Measurements from ENCODE around the gene WDR33.

Gene WDR33

DNA sequence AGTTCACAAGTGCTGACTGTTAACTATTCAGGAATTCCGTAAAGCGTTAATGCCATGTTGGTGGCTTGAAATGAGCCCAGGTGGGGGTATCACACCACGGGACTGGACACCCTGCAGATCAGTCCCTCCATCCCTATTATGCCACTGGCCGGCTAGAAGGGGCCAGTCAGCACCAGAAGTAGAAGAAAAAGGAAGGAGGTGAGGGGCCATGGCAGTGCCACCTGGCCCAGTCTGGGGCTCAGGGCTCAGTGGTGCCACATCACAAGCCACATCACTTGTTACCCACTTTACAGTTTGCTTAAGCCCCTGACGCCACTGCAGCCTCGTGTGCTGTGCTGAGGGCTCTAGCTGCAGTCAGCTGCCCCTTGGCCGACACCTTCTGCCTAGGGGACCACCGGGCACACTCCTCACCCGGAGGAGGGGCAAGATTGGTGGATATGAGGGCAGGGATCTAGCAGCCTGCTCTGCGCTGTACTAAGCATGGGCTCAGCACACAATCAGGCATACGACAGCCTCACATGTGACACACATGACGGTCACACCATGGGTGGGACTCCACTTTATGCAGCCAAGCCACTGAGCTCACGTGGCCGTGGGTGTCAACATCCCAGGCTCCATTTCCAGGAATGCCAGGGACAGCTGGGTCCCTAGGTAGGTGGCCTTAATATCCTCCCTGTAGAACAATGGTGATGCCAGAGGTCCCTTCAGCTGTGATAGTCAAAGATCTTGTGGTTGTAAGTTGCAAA is 139.2 kb downstream of the WDR33 start:
- no peak for DNase-seq (ENCODE audit: low read depth)

DNA sequence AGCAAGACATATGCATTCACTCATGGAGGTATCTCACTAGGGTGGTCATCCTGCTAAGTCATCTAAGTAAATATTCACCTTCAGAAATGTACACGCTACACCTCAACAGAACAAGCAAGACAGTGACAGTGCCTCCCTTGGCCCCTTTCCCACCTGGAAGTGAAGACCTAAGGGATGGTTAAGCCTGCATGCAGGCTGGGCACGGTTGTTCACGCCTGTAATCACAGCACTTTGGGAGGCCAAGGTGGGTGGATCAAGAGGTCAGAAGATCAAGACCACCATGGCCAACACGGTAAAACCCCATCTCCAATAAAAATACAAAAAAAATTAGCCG is 140.0 kb downstream of the WDR33 start:
- DNase-seq (ENCODE audit: low read depth) = no peak

DNA sequence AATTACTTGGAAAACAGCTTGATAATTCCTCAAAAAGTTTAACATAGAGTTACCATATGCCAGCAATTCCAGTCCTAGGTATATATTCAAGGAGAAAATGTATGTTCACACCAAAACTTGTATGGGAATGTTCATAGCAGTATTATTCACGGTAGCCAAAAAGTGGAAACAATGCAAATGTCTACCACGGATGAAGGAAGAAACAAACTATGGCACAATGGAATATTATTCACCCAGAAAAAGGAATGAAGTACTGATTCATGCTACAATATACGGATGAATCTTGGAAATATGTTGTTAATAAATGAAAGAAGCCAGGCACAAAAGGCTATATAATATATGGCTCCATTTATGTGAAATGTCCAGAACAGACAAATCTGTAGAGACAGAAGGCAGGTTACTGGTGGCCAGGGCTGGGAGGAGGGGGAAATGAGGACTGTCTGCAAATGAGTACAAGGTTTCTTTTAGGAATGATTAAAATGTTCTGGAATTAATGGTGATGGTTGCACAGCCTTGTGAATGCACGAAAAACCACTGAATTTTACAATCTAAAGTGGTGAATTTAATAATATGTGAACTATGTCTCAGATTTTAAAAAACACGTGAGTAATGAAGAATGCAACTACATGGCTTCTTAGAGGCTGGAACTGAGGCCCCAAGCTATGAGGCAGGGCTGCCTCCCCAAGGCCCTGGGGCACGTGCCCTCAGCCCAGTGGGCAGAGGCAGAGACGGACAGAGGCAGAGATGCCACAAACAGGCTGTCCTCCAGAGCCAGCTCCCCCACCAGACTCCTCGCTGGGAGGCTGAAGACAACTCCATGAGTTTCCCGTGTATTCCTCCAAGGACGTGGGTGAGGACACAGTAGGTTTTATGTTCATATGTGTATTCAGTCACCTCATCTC is 140.7 kb downstream of the WDR33 start:
- no peak for DNase-seq (ENCODE audit: low read depth)

DNA sequence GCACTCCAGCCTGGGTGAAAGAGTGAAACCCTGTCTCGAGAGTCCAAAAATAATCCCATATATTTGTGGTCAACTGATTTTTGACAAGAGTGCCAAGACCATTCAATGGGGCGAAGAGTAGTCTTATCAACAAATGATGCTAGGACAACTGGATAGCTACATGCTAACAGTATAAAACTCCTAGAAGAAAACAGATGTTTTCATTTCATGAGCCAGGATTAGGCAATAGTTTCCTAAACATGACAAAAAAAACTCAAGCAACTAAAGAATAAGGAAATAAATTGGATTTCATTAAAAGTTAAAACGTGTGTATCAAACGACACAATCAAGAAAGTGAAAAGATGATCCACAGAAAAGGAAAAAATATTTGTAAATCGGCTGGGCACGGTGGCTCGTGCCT is 141.9 kb downstream of the WDR33 start:
- no peak for DNase-seq (ENCODE audit: low read depth)

DNA sequence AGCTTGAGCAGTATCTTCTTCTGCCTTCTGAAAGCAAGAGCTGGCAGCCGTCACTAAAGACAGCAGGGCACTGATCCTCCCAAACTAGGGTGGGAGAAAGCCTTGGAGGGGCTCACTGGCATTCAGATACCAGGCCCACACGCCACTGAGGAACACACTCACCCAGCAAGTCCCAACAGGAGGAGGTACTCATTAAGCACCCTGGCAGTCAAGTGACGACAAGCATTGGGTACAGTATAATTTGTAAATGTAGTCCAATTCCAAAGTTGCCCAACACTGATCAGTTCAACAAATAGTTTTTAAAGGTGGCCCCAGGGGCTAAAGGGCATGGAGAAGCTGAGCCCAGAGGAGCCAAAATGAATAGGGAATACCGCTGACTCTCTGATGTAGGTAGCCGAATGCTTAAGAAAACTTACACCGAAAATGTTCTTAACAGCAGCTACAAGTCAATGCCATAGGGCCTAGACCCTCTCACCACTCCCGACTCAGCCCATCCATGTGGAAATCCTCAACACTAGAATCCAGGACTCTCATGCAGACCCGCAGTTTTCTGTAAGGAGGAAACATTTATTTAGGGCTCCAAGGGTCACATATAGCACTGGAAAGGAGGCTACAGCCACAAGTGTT is 145.6 kb downstream of the WDR33 start:
- no peak for DNase-seq (ENCODE audit: low read depth)

DNA sequence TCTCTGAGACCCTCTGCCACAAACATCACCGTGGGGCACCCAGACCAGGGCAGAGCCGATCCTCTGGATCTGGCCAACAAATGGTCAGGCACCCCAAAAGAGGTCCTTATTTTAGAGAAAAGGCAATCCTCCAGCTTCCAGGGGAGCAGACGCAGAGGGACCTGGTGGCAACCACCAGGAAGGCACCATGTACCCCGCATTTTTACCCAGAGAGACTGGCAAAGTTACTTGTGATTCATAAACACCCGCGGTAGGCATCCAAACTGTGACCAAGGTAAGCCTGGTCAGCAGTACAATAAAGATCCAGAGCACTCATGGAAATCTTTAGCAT is 146.1 kb downstream of the WDR33 start:
- no peak for DNase-seq (ENCODE audit: low read depth)

DNA sequence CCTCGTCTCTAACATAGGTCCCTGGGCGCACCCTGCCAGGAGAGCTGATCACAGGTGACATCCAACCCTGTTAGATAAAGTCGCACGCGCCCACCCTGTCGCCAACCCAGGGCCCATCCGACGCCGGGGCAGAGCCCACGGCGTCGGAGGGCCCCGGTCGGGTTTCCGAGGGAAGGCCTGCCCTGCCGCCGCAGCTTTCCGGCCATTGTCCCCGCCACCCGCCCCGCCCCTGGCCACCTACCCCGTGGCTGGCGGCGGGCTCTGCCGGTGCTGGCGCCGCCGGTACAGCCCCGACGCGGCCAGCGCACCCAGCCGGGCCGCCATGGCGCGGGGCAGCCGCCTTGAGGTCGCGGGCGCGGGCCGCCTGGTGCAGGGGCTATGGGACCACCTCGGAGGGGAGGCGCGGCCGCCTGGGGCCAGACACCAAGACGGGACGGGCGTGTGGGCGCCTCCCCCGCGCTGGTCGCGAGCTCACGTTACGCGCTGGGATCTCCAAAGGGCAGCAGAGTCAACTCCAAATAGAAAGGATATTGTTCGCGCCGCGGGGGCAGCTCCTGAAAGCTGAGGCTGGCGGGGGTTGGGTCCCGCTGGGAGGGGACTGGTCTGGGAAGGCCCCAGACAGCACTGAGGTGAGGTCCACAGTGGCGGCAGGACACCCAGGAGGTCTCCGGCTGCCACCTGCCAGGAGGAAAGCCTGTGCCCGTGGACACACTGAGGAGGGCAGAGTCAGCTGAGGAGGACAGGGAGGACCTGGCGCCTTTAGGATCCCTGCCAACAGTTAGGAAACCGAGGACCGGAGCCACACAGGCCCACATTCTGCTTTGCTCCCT is 146.7 kb downstream of the WDR33 start:
- no peak for DNase-seq (ENCODE audit: low read depth)

DNA sequence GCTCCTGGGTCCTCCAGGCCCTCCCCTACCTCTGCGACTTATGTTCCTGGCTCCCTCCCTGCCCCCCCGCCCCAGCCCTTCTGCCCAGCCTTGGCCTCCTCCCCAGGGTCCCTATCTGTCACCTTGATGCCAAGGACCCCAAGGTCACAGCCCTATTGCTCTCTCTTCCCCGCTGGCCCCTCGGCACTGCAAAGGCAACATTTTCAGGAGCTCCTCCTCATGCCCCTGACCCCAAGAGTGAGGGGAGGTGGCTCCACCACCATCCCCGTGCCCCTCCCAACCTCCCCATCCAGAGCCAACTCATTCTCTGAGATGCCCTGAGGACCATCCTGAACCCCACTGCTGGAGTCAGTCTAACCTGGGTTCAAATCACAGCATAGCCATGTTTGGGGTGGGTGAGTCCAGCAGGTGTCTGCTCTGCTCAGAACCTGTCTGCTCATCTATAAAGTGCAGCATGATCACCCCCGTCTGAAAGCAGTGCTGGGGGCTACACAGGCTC is 147.4 kb downstream of the WDR33 start:
- DNase-seq (ENCODE audit: low read depth) = no peak

DNA sequence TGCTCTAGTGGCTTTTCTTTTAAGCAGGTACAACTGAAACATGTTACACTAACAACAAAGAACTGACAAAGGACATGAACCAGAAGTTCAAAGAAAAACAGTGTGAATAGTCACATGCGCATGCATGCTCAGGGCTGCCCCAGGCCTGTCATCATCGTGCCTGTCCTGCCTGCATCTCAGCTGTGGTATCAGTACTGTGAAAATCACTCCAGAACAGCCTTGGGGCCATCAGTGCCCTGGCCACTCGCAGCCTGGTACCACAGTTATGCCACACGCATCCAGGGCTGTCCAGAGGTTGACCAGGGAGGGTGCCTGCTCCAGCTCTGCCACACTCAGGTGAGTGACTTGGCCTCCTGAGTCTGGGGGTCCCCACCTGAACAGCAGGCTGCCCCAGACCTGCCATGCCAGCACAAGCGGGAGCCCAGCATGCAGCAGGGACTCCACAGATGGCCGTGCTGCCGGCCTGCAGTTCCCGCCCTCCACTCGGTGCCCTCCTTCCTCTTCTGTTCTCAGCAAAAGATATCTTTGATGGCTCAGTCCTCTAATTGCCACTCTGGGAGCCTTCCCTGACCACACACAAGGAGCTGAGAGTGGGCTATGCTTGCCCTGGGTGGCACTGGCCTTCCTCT is 147.9 kb downstream of the WDR33 start:
- no peak for DNase-seq (ENCODE audit: low read depth)

DNA sequence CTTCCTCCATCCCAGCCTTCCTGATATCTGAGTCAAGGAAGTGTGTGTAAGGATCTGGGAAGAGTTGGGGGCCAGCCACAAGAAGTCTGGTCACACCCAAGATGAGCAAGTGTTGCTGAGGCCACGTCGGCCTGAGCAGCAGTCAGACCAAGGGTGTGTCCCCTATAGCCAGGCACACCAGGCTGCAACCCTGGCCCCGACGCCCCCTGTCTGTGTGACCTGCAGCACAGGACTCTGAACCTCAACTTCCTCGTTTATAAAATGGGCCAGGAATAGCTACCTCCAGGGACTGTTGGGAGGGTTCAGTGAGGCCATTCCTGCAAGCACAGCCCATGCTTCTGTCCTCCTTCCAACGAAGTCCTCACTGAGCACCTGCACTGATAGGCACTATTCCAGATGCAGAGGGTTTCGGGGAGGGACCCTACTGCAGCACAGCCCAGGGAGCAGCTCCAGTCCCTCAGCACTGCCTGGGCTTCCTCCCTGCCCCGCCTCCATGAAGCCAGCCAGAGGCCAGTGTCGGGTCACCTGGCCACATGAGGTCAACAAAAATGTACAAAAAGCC is 148.9 kb downstream of the WDR33 start:
- DNase-seq (ENCODE audit: low read depth) = no peak

DNA sequence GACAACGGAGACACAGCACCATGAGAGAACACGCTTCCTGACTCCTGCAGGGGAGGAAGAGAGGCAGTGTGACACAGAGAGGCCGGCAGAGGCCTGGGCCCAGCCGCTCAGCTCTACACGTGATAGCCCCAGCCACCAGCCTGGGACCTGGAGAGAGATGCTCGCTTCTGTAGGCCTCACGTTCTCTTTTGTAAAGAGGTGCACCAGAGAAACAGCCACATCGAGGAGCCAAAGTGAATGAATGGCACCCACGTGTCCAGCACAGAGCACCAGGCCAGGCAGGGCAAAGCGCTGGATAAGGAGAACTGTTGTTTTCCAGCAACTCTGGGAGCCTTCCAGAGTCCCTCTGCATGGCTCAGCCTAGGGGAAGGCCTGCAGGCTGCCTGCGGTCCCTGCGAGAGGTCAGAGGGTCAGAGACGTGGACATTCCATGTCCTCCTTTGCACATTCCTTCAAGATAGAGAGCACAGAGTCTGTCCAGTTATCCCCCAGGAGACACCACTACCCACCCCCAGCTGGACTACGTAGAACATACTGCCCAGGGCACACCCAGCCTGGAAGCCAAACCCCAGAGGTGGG is 149.8 kb downstream of the WDR33 start:
- no peak for DNase-seq (ENCODE audit: low read depth)

DNA sequence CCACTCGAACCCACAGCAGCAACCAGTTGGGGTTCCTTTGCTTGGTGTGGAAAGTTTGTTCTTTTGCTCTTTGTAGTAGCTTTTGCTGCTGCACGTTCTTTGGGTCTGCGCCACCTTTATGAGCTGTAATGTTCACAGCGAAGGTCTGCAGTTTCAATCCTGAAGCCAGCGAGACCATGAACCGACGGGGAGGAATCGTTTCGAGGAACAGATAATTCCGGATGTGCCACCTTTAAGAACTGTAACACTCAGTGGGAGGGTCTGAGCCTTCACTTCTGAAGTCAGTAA is 150.7 kb downstream of the WDR33 start:
- no peak for DNase-seq (ENCODE audit: low read depth)

DNA sequence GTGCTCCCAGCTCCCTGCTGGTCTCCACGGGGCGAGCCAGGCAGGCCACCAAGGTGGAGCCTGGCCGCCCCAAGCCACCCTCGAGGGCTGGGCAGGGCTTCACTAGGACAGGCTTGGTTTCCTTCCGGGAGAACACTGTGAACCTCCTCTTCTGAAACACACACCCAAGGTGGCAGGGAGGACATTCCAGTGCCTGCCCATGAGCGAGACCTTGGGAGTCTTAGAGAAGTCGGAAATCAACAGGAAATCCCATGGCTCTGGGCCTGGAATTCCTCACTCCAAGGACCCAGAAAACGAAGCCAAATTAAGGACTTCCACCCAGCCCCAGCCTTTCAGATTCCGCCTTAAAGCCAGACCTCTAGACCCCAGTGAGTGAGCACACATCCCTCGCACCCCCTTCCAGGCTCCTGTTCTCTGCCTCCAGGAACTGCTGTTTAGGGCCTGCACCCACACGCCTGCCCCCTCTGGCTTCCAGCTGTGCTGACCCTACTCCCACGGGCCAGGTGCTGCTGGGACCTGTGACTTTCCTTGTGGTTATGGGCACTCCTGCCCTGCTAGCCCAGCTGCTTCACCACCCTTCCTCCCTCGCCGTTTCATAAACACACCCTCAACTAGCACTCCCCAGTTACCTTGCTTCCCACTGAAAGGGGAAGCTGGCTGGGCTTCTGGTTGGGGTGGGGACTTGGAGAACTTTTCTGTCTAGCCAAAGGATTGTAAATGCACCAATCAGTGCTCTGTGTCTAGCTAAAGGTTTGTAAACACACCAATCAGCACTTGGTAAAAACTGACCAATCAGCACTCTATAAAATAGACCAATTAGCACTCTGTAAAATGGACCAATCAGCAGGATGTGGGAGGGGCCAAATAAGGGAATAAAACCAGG is 151.3 kb downstream of the WDR33 start:
- no peak for DNase-seq (ENCODE audit: low read depth)

DNA sequence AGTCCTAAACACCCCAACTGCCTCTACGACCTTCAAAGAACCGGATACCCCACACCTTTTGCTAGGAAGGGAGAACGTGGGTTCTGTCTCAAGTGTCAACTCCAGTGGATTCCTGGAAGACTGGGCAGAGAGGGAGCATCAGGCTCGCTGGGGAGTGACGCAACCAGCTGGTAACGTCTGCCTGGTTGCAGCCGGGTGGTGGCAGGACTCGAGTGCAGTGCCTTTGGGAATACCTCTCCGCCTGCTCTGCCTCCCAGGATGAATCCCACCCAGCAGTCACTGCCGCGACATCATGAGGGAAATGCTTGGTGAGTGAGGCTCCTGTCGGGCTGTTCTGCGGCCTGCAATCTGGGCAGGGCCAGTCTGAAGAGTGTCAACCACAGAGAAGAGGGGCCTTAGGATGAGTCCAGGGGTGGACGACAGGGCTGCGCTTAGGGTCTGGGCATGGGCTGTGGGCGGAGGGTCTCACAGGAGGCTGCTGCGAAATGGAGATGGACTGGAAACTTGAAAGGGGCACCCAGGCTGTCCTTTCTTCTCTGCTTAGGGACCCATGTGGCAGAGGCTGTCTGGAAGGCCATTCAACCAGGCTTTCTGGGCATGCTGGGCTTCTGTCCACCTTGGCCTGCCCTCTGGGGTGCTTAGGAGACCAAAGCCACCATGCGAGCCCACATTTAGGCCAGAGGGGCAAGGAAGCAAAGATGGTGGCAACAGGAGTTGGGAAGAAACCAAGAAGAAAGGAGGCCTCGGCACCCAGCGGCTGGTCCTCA is 152.1 kb downstream of the WDR33 start:
- no peak for DNase-seq (ENCODE audit: low read depth)

DNA sequence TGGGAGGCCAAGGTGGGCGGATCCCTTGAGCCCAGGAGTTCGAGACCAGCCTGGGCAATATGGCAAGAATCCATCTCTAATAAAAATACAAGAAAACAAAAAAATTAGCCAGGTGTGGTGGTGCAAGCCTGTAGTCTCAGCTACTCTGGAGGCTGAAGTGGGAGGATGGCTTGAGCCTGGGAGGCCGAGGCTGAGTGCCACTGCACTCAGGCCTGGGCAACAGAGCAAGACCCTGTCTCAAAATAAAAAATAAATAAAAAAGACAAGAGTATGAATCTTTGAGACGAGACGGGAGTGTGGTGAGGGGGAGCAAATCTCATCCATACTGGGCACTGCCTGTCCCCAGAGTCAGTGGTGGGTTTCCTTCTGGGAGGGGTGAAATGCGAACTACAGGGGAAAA is 152.8 kb downstream of the WDR33 start:
- DNase-seq (ENCODE audit: low read depth) = no peak

DNA sequence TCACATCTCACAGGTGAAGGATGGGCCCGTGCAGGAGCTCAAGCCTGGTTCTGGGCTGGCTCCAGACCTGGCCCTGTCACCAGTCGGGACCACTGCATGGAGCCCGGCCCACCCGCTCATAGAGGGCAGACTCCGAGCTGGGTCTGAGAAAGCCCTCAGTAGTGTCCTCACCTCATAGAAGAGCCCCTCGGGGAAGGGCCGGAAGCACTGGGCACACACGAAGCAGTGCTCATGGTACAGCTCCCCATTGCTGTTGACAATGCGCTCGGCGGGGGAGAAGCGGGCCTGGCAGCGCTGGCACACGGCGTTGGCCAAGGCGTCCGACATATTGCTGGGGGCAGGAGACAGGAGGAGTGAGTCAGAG is 153.8 kb downstream of the WDR33 start:
- DNase-seq (ENCODE audit: low read depth) = no peak

DNA sequence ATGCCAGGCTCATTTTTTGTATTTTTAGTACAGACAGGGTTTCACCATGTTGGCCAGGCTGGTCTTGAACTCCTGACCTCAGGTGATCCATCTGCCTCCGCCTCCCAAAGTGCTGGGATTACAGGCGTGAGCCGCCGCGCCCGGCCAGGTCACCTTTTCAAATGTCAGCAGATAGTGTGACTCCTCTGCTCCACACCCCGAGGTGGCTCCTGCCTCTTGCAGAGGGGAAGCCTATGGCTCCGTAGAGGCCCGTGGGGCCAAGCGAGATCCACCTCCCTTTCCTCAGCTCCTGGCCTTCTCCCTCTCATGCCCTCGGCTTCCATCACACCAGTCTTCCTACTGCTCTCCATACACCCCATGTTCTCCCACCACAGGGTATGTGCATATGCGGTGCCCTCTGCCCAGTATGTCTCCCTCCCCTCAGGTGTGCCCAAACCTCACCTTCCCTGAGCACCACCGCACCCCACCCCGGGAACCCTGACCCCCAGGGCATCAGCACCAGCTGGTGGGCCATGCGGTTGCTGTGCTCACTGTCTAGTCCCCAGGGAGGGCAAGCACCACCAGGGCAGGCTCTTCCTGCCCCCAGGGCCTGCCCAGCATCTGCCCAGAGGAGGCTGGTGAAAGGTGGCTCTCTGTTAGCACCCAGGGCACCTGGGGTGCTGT is 154.3 kb downstream of the WDR33 start:
- DNase-seq (ENCODE audit: low read depth) = no peak

DNA sequence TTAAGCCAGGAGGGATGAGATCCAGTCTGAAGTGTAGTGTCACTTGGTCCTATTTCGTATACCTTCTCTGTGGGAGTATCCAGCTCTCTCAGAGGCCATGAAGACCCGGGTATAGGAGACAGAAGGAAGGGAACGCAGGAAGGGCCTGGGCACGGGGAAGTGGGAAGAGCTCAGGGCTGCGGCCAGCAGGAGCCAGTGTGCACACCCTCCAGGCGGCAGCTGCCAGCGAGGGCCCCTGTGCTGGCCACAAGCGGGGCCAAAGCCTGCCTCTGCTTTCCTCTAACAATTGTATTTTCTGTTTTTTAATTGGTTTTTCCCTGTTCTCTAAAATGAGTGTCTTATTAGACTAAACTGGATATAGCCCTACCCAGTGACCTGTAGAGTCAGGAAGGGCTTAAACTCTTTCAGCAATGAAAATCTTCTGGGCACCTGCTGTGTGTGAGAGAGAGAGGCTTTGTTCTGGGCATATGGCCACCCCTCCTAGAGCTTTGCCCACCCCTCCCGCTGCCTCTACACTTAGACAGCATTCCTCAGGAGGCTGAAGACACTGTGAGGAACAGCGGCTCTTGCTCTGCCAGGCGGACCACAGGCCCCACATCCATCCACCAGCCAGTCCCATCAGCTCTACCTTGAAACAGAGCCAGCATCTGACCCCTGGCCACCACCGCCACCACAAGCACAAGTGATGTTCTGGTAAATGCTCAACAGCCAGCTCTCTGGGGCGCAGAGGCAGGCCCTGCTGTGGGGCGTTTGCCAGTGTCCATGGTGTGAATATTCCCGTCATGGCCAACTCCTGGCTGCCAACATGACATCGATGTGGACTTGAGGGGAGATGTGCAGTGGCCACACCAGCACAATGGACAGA is 155.5 kb downstream of the WDR33 start:
- DNase-seq (ENCODE audit: low read depth) = no peak

Measured in GM04504 (cell line).